ENCODE data around the gene HMGN4. TPM values are rescaled to one million over a fixed set of nuclear protein-coding genes. Genes with fewer than 3 reads are reported as not detected.
"Not testable (repeated sequence)": the region's sequence is repeated elsewhere in the genome, so short reads cannot be mapped to it uniquely, and the experiment has no call there.

HMGN4 gene
- polyA plus RNA-seq, 1 experiment: 72.3 TPM

GRCh38 chr6:26539071-26539615 lies 977 bp downstream of the HMGN4 start:
- no peaks in the 10 kb centered on the region for H3K27me3 ChIP-seq (ENCODE audit: control insufficient read depth, insufficient read depth, low read length)
- ChIA-PET CTCF (interaction anchor here (1.0 to 3.8 kb wide), 4 partner anchors 12 to 198 kb away, joined by 3 to 27 read pairs (median 8); no protein-coding TSS in a partner anchor), POLR2A (no interaction called here)
- peak overlapping the region; percentile 84 for H3K4me3 ChIP-seq (ENCODE audit: low read depth, low read length)
- H3K27ac ChIP-seq (ENCODE audit: low read depth, low read length): peak overlapping the region; percentile 93
- H3K9me3 ChIP-seq (ENCODE audit: control insufficient read depth, insufficient read depth, low read length): no peaks in the 10 kb centered on the region; the same call in 1 of the 2 replicates
- no peak for TF ChIP-seq CTCF (IDR thresholded peaks at IDR 0.05; ENCODE audit: low read depth, low read length)
- DNase-seq (ENCODE audit: low read depth, low spot score): no peak

GRCh38 chr6:26541579-26541978 lies 3.4 kb downstream of the HMGN4 start:
- CTCF ChIA-PET: interaction anchor here (0.5 to 2.0 kb wide), 3 partner anchors 9 to 200 kb away, joined by 3 to 8 read pairs (median 5); no protein-coding TSS in a partner anchor
- no peak for DNase-seq (ENCODE audit: low read depth, low spot score)
- Histone ChIP-seq H3K27ac (ENCODE audit: low read depth, low read length) (no peak overlapping the region), H3K4me3 (ENCODE audit: low read depth, low read length) (no peak overlapping the region), H3K27me3 (ENCODE audit: control insufficient read depth, insufficient read depth, low read length) (no peaks in the 10 kb centered on the region), H3K9me3 (ENCODE audit: control insufficient read depth, insufficient read depth, low read length) (no peaks in the 10 kb centered on the region; the same call in 1 of the 2 replicates)
- POLR2A ChIA-PET: no interaction called here
- no peak for TF ChIP-seq CTCF (IDR thresholded peaks at IDR 0.05; ENCODE audit: low read depth, low read length)

GRCh38 chr6:26543953-26544352 lies 5.8 kb downstream of the HMGN4 start:
- peak; percentile 52 for TF ChIP-seq CTCF (IDR thresholded peaks at IDR 0.05; ENCODE audit: low read depth, low read length)
- CTCF ChIA-PET: interaction anchor here (0.5 kb wide), 1 partner anchor 52 kb away, joined by 3 read pairs; no protein-coding TSS in a partner anchor
- Histone ChIP-seq H3K27me3 (ENCODE audit: control insufficient read depth, insufficient read depth, low read length) (no peaks in the 10 kb centered on the region), H3K27ac (ENCODE audit: low read depth, low read length) (no peak overlapping the region), H3K4me3 (ENCODE audit: low read depth, low read length) (no peak overlapping the region), H3K9me3 (ENCODE audit: control insufficient read depth, insufficient read depth, low read length) (no peaks in the 10 kb centered on the region)
- no peak for DNase-seq (ENCODE audit: low read depth, low spot score)
- POLR2A ChIA-PET: interaction anchor here (0.6 kb wide), 1 partner anchor 11 kb away, joined by 5 read pairs; no protein-coding TSS in a partner anchor

GRCh38 chr6:26544473-26544872 lies 6.3 kb downstream of the HMGN4 start:
- POLR2A ChIA-PET: no interaction called here
- TF ChIP-seq CTCF (IDR thresholded peaks at IDR 0.05; ENCODE audit: low read depth, low read length): no peak
- Histone ChIP-seq H3K9me3 (ENCODE audit: control insufficient read depth, insufficient read depth, low read length) (no peaks in the 10 kb centered on the region), H3K27me3 (ENCODE audit: control insufficient read depth, insufficient read depth, low read length) (no peaks in the 10 kb centered on the region), H3K27ac (ENCODE audit: low read depth, low read length) (no peak overlapping the region), H3K4me3 (ENCODE audit: low read depth, low read length) (no peak overlapping the region)
- CTCF ChIA-PET: no interaction called here
- no peak for DNase-seq (ENCODE audit: low read depth, low spot score)

GRCh38 chr6:26545627-26546026 lies 7.5 kb downstream of the HMGN4 start:
- Histone ChIP-seq H3K9me3 (ENCODE audit: control insufficient read depth, insufficient read depth, low read length) (no peaks in the 10 kb centered on the region; the same call in 1 of the 2 replicates), H3K27ac (ENCODE audit: low read depth, low read length) (no peak overlapping the region), H3K4me3 (ENCODE audit: low read depth, low read length) (no peak overlapping the region), H3K27me3 (ENCODE audit: control insufficient read depth, insufficient read depth, low read length) (no peaks in the 10 kb centered on the region)
- DNase-seq (ENCODE audit: low read depth, low spot score): no peak
- CTCF ChIA-PET: no interaction called here
- POLR2A ChIA-PET: no interaction called here
- TF ChIP-seq CTCF (IDR thresholded peaks at IDR 0.05; ENCODE audit: low read depth, low read length): no peak

- CTCF ChIA-PET: interaction anchor here (2.2 kb wide), 1 partner anchor 206 kb away, joined by 7 read pairs; no protein-coding TSS in a partner anchor
- H3K9me3 ChIP-seq (ENCODE audit: control insufficient read depth, insufficient read depth, low read length); POLR2A ChIA-PET; H3K27me3 ChIP-seq (ENCODE audit: control insufficient read depth, insufficient read depth, low read length); H3K27ac ChIP-seq (ENCODE audit: low read depth, low read length); H3K4me3 ChIP-seq (ENCODE audit: low read depth, low read length); DNase-seq (ENCODE audit: low read depth, low spot score): not testable (repeated sequence)
Observed at GRCh38 chr6:26547363-26547762, 9.2 kb downstream of the HMGN4 start.

Measured in AG04450 (cell line).